ENCODE data around the gene ACER1. TPM values are rescaled to one million over a fixed set of nuclear protein-coding genes. Genes with fewer than 3 reads are reported as not detected.
A peak's percentile ranks its signal among the peaks of the same experiment; 100 is the strongest.

Gene ACER1
- total RNA-seq, 1 donor from 2014 or later, result not detected

DNA sequence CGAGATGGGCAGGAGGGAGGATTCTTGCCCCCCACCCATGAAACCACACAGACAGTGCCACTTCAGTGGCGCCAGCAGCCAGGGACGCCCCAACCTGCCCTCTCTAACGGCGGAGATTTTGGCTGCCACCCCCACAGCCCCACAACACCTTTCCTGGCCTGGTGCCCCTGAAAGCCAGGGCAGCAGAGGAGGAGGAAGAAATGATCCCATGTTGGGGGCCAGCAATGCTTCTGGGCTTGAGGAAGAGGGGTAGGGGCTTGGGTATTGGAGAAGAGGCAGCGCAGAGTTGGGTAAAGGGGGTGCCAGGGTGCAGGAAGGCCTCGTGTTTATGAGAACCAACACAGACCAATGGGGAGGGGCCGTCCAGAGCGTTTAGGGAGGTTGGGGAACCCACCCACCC, 55.4 kb downstream of the ACER1 start:
- DNase-seq (ENCODE audit: extremely low spot score, unreplicated experiment), result no peak
- Mint-ChIP-seq H3K4me3 (ENCODE audit: unreplicated experiment) (peak overlapping the region; percentile 95), H3K27ac (ENCODE audit: unreplicated experiment) (peak overlapping the region; percentile 6), H3K9me3 (ENCODE audit: unreplicated experiment) (no peaks in the 10 kb centered on the region), H3K4me1 (ENCODE audit: unreplicated experiment) (peaks cover 54% of the 10 kb centered on the region), H3K36me3 (ENCODE audit: unreplicated experiment) (no peaks in the 10 kb centered on the region), H3K27me3 (ENCODE audit: unreplicated experiment) (peaks cover 2% of the 10 kb centered on the region)
- TF ChIP-seq, protein P1, sequence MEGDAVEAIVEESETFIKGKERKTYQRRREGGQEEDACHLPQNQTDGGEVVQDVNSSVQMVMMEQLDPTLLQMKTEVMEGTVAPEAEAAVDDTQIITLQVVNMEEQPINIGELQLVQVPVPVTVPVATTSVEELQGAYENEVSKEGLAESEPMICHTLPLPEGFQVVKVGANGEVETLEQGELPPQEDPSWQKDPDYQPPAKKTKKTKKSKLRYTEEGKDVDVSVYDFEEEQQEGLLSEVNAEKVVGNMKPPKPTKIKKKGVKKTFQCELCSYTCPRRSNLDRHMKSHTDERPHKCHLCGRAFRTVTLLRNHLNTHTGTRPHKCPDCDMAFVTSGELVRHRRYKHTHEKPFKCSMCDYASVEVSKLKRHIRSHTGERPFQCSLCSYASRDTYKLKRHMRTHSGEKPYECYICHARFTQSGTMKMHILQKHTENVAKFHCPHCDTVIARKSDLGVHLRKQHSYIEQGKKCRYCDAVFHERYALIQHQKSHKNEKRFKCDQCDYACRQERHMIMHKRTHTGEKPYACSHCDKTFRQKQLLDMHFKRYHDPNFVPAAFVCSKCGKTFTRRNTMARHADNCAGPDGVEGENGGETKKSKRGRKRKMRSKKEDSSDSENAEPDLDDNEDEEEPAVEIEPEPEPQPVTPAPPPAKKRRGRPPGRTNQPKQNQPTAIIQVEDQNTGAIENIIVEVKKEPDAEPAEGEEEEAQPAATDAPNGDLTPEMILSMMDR (IDR thresholded peaks at IDR 0.05), result no peak

DNA sequence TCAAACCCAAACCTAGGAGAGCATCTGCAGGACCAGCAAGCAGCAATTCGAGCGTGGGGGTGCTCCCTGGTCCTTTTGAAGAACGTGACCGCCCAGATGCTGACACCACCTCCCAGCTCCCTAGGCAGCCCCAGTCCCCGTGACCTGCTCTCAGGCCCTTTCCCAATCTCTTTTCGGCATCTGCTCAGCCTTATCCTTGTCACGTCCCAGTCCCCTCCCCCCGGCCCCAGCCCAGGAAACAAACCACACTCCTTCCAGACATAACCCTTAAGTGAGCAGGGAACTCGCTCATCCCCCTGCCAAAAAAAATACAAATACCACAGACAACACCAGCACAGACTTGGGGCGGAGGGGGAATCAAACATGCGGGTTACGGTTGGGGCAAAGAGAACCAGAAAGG, 57.0 kb downstream of the ACER1 start:
- Mint-ChIP-seq H3K36me3 (ENCODE audit: unreplicated experiment) (no peaks in the 10 kb centered on the region), H3K27me3 (ENCODE audit: unreplicated experiment) (no peaks in the 10 kb centered on the region), H3K4me3 (ENCODE audit: unreplicated experiment) (peak overlapping the region; percentile 38), H3K9me3 (ENCODE audit: unreplicated experiment) (no peaks in the 10 kb centered on the region), H3K4me1 (ENCODE audit: unreplicated experiment) (peaks cover 70% of the 10 kb centered on the region), H3K27ac (ENCODE audit: unreplicated experiment) (peak overlapping the region; percentile 48)
- DNase-seq (ENCODE audit: extremely low spot score, unreplicated experiment), result no peak
- TF ChIP-seq, protein P1 (IDR thresholded peaks at IDR 0.05), result no peak

DNA sequence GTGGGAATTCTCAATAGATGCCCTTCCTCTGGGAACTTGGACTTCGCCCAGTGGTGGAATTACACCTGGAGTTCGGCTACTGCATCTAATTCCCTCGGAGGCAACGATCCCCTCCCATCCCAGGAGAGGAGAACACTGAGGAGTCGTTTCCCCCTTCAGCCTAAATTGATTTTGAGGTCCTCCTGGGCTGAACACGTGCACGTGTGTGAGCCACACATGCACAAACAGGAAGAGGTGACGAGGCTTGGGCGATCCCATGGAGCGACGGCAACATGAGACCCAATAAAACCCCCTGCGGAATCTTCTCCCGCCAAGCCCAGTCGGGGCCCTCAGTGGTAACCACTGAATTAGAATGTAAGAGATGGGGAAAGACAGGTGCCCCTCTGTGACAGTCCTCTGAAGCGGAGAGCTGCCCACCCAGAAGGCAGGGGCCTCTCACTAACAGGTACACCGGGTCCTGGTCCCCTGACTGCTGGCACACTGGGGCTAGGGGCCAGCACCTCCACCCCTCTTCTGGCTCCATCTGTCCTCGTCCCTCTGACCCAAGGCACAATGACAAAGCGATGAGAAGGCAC, 58.2 kb downstream of the ACER1 start:
- Mint-ChIP-seq H3K27ac (ENCODE audit: unreplicated experiment) (peak overlapping the region; percentile 97), H3K27me3 (ENCODE audit: unreplicated experiment) (no peaks in the 10 kb centered on the region), H3K4me1 (ENCODE audit: unreplicated experiment) (peaks cover 77% of the 10 kb centered on the region), H3K36me3 (ENCODE audit: unreplicated experiment) (peaks cover 4% of the 10 kb centered on the region), H3K4me3 (ENCODE audit: unreplicated experiment) (no peak overlapping the region), H3K9me3 (ENCODE audit: unreplicated experiment) (no peaks in the 10 kb centered on the region)
- TF ChIP-seq, protein P1 (IDR thresholded peaks at IDR 0.05), result no peak
- no peak for DNase-seq (ENCODE audit: extremely low spot score, unreplicated experiment)

DNA sequence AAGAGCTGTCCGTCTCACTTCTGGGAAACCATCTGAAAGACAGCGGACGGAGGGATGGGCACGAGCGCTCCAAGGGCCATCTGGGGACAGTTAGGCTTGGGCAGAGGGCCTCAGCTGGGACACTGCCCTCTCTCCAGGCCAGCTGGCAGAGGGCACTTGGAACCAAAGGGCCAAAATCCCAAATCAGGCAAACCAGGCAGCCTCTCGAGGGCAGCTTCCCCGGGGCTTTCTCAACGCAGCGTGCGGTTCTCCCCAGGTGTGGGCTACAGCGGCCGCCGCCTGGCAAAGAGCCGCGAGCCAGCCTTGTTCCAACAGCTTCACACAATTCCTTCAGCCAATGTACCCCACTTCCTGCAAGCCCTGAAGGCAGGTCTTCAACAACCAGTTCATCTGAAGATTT, 58.7 kb downstream of the ACER1 start:
- H3K27ac Mint-ChIP-seq (ENCODE audit: unreplicated experiment), result peak overlapping the region; percentile 97
- peaks cover 77% of the 10 kb centered on the region for H3K4me1 Mint-ChIP-seq (ENCODE audit: unreplicated experiment)
- H3K9me3 Mint-ChIP-seq (ENCODE audit: unreplicated experiment), result no peaks in the 10 kb centered on the region
- H3K36me3 Mint-ChIP-seq (ENCODE audit: unreplicated experiment), result peaks cover 9% of the 10 kb centered on the region
- no peaks in the 10 kb centered on the region for H3K27me3 Mint-ChIP-seq (ENCODE audit: unreplicated experiment)
- no peak overlapping the region for H3K4me3 Mint-ChIP-seq (ENCODE audit: unreplicated experiment)
- TF ChIP-seq, protein P1 (IDR thresholded peaks at IDR 0.05), result no peak
- DNase-seq (ENCODE audit: extremely low spot score, unreplicated experiment), result no peak

DNA sequence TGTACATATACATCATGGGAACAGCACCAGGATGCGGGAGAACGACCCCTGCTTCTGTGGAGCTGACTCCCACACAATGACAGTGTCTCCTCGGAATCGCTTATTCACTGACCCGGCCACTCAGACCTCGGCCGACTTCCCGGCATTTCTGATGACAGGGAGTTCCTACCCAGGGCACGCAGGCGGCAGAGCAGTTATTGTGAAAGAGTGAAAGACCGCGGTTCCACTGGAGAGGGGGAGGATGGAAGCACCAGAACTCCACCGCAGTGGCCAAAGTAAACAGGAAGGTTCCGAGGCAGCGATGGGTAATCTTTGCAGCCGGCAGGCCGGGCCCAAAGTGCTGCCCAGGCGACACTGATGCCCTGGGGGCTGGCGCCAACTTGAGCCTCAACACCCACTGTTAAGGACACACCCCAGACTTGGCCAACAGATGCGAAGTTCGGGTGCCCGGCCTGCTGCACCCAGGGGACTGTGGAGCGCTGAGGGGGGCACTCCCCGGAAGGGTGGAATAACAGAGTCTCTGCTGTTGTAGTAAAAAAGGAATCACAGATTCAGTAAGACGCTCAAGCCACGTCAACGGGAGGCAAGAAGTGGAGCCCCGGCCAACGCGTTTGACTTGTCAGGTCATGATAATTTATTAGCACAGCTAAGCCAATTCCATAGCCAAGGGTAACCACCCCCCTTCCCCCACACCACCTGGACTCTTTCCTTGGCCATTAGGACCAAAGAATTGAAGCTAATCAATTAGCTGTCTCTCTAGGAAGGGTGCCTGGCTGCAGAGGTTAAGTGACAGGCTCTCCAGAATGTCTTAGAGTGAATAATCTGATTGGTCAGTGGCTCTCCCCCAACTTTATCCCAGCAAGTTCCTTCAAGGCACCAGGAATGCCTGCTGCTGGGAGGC, 59.5 kb downstream of the ACER1 start:
- H3K27ac Mint-ChIP-seq (ENCODE audit: unreplicated experiment), result peak overlapping the region; percentile 97
- H3K4me3 Mint-ChIP-seq (ENCODE audit: unreplicated experiment), result peak overlapping the region; percentile 69
- H3K36me3 Mint-ChIP-seq (ENCODE audit: unreplicated experiment), result peaks cover 12% of the 10 kb centered on the region

More for the DNA sequence above, 59.5 kb downstream of the ACER1 start:
- peaks cover 76% of the 10 kb centered on the region for H3K4me1 Mint-ChIP-seq (ENCODE audit: unreplicated experiment)
- DNase-seq (ENCODE audit: extremely low spot score, unreplicated experiment), result no peak
- H3K27me3 Mint-ChIP-seq (ENCODE audit: unreplicated experiment), result no peaks in the 10 kb centered on the region
- no peaks in the 10 kb centered on the region for H3K9me3 Mint-ChIP-seq (ENCODE audit: unreplicated experiment)
- TF ChIP-seq, protein P1 (IDR thresholded peaks at IDR 0.05), result no peak

All from osteocyte (in vitro differentiated cells).